Hematopoietic multipotent progenitor cell treated with erythropoietin and hydrocortisone succinate and interleukin-3 and kit ligand, for 17 days (in vitro differentiated cells): Measurements from ENCODE around the gene PARM1.

Experiments
- DNase-seq: peaks from one replicate; pipeline ENCODE4 v3.0.0-alpha.2; 2015; ENCODE audit warnings: low spot score

The PARM1 gene

DNA sequence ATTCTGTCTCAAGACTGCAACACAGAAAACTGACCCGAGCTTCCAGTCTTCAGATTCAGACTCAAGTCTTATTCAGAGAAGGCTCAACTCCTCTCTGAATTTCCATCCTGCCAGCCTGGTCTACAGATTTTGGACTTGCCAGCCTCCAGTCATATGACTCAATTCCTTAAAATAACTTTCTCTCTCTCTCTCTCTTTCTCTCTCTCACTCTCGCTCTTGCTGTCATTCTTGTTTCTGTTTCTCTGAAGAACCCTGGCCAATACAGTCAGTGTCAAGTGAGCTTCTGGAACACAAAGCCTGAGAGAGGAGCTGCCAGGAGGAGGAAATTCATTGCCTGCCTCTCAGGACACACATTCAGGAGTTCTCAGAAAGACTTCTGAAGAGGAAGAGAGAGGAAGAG lies 154.9 kb downstream of the PARM1 start:
- DNase-seq: no peak

DNA sequence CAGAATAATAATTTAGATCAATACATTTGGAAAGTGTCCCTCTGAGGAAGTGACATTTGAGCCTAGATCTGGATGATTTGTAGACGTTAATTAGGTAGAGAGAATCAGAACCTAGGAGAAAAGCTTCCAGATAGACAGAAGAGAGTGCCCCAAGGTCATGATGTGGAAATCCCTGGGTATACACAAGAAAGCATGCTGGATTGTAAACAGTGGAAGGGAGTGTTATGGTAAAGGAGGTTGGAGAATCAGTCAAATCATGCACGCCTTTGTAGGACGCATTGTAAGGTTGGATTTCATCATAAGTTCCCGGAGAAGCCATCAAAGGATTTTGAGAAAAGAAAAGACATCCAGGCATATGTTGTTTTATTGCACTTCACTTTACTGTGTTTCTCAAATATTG lies 156.3 kb downstream of the PARM1 start:
- DNase-seq: no peak

DNA sequence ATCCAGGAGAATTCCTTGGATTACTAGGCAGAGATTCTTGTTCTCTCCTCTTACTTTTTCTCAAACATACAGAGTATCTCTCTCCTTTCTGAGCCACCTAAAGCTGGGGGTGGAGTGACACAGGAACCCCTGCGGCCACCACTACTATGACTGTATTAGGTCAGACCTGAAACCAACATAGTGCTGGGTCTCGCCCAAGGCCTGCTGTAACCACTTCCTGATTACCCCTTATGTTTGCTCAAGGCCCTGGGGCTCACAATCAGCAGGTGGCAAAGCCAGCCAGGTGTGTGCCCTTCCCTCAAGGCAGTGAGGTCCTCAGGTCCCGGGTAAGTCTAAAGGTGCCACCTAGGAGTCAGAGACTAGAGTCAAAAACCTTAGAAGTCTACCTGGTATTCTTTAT lies 166.4 kb downstream of the PARM1 start:
- DNase-seq: no peak
